Lower leg skin (tissue), 3 donors: ENCODE results near the gene CCDC88C.

Source experiments
- POLR2A ChIP-seq, 2 donors: fragments of 450-650 bp; IDR thresholded peaks; one replicate each; pipeline ENCODE4 v1.6.1; 2016 to 2017; ENCODE audit warnings: antibody characterized with exemption in 2 of 2, mild to moderate bottlenecking in 1 of 2, moderate library complexity in 1 of 2
- TF ChIP-seq, protein P1 (sequence below), 3 donors: fragments of 450-650 bp; IDR thresholded peaks; one replicate each; pipeline ENCODE4 v1.5.1; 2016; ENCODE audit warnings: antibody characterized with exemption in 3 of 3, mild to moderate bottlenecking in 3 of 3, moderate library complexity in 2 of 3

DNA sequence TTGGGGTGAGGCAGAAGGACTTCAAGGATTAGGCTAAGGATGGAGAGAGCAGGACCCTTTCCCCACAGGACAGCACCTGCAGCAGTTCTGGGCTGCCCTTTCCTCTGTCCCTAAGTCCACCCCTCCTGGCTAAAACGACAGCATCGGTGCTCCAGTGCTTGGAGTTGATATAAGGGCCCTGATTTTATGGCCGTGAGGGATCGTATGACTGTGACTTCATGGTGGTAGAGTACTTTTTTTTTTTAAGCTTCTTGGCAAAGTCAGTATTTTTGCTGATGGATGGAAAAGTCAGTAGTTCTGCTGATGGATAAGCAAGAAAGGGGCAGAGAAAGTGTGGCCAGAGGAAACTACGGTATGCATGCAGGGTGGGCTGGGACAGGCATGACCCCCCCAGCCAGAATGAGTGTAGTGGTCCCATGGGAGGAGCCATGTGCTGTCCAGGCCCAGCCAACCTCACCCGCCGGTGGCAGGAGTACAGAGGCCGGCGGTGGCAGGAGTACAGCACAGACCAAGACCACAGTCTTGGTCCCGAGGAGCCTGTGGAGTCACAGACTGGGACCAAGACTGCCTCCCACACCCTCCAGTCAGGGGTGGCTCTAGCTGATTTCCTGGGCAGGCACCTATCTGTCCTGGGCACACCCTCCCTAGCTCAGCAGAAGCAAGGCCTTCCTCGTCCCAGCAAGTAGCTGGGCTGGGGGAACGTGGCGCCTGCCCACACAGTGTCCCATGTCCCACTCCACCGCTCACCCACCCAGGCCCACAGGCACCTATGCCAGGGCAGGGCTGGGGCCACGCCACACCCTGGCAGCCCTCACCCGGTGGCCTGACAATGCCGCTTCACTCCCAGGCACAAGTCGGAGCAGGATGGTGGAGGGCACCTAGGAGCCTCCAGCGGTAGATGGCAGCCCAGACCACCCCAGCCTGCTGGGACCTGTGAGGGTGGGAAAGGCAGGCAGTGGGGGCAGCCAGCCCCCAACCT is 46.3 kb downstream of the CCDC88C start:
- TF ChIP-seq, protein P1, sequence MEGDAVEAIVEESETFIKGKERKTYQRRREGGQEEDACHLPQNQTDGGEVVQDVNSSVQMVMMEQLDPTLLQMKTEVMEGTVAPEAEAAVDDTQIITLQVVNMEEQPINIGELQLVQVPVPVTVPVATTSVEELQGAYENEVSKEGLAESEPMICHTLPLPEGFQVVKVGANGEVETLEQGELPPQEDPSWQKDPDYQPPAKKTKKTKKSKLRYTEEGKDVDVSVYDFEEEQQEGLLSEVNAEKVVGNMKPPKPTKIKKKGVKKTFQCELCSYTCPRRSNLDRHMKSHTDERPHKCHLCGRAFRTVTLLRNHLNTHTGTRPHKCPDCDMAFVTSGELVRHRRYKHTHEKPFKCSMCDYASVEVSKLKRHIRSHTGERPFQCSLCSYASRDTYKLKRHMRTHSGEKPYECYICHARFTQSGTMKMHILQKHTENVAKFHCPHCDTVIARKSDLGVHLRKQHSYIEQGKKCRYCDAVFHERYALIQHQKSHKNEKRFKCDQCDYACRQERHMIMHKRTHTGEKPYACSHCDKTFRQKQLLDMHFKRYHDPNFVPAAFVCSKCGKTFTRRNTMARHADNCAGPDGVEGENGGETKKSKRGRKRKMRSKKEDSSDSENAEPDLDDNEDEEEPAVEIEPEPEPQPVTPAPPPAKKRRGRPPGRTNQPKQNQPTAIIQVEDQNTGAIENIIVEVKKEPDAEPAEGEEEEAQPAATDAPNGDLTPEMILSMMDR (IDR thresholded peaks at IDR 0.05) = no peak
- no peak for TF ChIP-seq POLR2A (IDR thresholded peaks at IDR 0.05)
